AG04450 (cell line): ENCODE measurements around the gene CLEC9A. TPM values are rescaled to one million over a fixed set of nuclear protein-coding genes. Genes with fewer than 3 reads are reported as not detected.

Experiments
- CTCF ChIA-PET: fragments of 300-600, 350-600 bp; formaldehyde crosslinking; extraction: SDS; loops from one replicate; lab custom pipeline; 2022; ENCODE audit warnings: antibody characterized with exemption, inconsistent platforms; lab: Charles Lee
- POLR2A ChIA-PET: fragments of 350-600 bp; formaldehyde crosslinking; extraction: SDS; loops from one replicate; lab custom pipeline; 2021; ENCODE audit warnings: antibody characterized with exemption, inconsistent platforms; lab: Yijun Ruan, JAX
- DNase-seq: peaks from one replicate; pipeline ENCODE4 v3.0.0-alpha.2; 2011; ENCODE audit warnings: low read depth, low spot score
- H3K27ac ChIP-seq: one replicate; pipeline ENCODE4 v1.5.1; 2012; ENCODE audit warnings: low read depth, low read length, control low read depth
- H3K27me3 ChIP-seq: one replicate; pipeline ENCODE4 v1.6.0; 2012; ENCODE audit warnings: low read length; ENCODE audit not compliant: control insufficient read depth, insufficient read depth
- H3K4me3 ChIP-seq: 2 replicates; pipeline ENCODE4 v1.5.1; 2011; ENCODE audit warnings: mild to moderate bottlenecking, low read depth, low read length, control low read depth
- H3K9me3 ChIP-seq: 2 replicates; pipeline ENCODE4 v1.5.1; 2012; ENCODE audit warnings: low read length; ENCODE audit not compliant: control insufficient read depth, insufficient read depth
- CTCF ChIP-seq: IDR thresholded peaks from 2 replicates; pipeline ENCODE4 v1.5.1; 2011; ENCODE audit warnings: low read depth, low read length, control low read depth, inconsistent platforms
- polyA plus RNA-seq: library from polyadenylated mRNA; depleted of rRNA; stranded (reverse); fragments of >200 nt; gene quantifications from 2 replicates; pipeline ENCODE4 v1.2.3, GENCODE V29; 2011

The CLEC9A gene
- polyA plus RNA-seq, 1 experiment, result not detected

DNA sequence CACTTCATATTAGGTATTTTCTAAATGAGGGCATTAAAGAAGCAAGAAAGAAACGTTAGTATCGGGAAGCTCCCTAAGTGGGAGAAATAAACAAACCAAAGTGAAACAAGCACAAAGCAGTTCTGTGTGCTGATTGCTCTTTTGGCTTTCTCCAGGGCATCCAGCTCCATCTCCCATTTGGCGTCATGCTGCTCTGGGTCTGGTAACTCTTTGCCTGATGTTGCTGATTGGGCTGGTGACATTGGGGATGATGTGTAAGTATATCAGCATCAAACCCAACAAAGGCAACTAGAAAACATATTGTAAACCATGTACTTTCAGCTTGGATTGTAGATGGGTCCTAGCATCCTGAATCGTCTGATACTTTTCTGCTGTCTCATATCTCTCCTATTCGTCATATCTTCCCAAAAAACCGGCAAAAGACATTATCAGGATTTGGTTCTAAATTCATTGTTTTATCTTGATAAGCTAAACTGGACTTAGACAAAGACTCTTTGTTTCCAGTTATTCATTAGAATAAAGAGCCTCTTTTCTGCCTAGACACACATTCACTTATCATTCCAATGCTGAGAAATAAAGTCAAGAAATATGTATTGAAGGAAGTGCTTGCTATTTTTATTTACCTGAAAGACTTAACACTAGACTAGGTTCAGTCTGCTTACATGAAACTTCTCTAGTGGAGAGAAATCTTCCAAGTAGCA lies 17.7 kb upstream of the CLEC9A start:
- ChIA-PET CTCF (interaction anchor here (0.6 to 6.4 kb wide), 5 partner anchors 127 to 263 kb away, joined by 3 to 122 read pairs (median 8); no protein-coding TSS in a partner anchor), POLR2A (no interaction called here)
- no peak for DNase-seq
- TF ChIP-seq CTCF, result no peak
- Histone ChIP-seq H3K9me3 (no peaks in the 10 kb centered on the region), H3K4me3 (no peak overlapping the region), H3K27ac (no peak overlapping the region), H3K27me3 (no peaks in the 10 kb centered on the region)

DNA sequence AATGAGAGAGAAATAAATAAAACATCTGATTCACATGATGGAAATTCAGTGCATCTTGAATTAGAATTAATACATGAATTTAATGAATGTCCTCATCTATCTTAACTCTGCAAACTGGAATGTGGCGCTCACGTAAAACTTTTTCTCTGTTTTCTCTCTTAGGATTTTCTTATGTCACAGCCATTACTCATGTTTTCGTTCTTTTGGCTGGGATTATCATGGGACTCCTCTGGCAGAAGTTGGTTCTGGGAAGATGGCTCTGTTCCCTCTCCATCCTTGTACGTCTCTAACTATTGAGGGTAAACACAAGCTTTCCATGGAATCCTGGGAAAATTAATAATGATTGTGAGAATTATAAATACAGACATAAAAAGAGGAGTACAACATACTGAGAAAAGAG lies 15.0 kb upstream of the CLEC9A start:
- no peaks in the 10 kb centered on the region for H3K9me3 ChIP-seq
- ChIA-PET POLR2A (no interaction called here), CTCF (interaction anchor here (0.7 kb wide), 1 partner anchor 124 kb away, joined by 3 read pairs; no protein-coding TSS in a partner anchor)
- no peak overlapping the region for H3K4me3 ChIP-seq
- H3K27me3 ChIP-seq, result no peaks in the 10 kb centered on the region
- TF ChIP-seq CTCF, result no peak
- H3K27ac ChIP-seq, result no peak overlapping the region
- no peak for DNase-seq

- no peak for TF ChIP-seq CTCF
- Histone ChIP-seq H3K27ac (no peak overlapping the region), H3K27me3 (no peaks in the 10 kb centered on the region), H3K4me3 (no peak overlapping the region), H3K9me3 (no peaks in the 10 kb centered on the region)
- no peak for DNase-seq
- ChIA-PET POLR2A (no interaction called here), CTCF (no interaction called here)
These were observed 13.6 kb upstream of the CLEC9A start for GRCh38 chr12:10016881-10017280.

GRCh38 chr12:10018386-10018785 lies 12.1 kb upstream of the CLEC9A start:
- no peak overlapping the region for H3K27ac ChIP-seq
- no peaks in the 10 kb centered on the region for H3K27me3 ChIP-seq
- ChIA-PET CTCF (interaction anchor here (0.7 to 2.2 kb wide), 6 partner anchors 8 to 268 kb away, joined by 4 to 12 read pairs (median 7); partner anchors contain the start of gene CLEC12B), POLR2A (interaction anchor here (0.5 kb wide), 1 partner anchor 131 kb away, joined by 7 read pairs; no protein-coding TSS in a partner anchor)
- no peak overlapping the region for H3K4me3 ChIP-seq
- H3K9me3 ChIP-seq, result no peaks in the 10 kb centered on the region
- peak; percentile 13 for DNase-seq
- no peak for TF ChIP-seq CTCF

DNA sequence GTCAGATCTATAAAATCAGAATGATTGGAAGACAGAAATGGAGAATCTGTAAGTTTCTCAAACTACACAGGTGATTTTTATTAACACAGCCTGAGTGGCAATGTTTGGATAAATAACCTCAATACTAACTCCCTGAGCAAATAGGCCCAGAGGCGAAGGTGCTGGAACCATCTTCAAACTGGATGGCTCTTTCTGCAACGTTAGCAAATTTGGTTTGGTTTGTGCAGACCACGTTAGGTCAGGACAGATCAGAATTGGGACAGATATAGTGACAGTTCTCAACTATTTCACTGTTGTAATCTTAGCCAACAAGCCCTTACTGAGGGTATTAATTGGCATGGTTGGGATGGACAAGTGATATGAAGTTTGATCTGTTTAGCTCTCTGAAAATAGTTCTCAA lies 9.1 kb upstream of the CLEC9A start:
- TF ChIP-seq CTCF, result no peak
- Histone ChIP-seq H3K9me3 (no peaks in the 10 kb centered on the region), H3K27ac (no peak overlapping the region), H3K27me3 (no peaks in the 10 kb centered on the region), H3K4me3 (no peak overlapping the region)
- POLR2A ChIA-PET, result no interaction called here
- no peak for DNase-seq
- CTCF ChIA-PET, result interaction anchor here (0.9 kb wide), 1 partner anchor 12 kb away, joined by 5 read pairs; the partner anchor contains the start of gene CLEC12B
